GM19035 (cell line): ENCODE results near the gene PRAMEF14.
"Not testable (repeated sequence)": the region's sequence is repeated elsewhere in the genome, so short reads cannot be mapped to it uniquely, and the experiment has no call there.

ENCODE experiments used
- ATAC-seq: cut with Tn5 transposase; IDR thresholded peaks from one replicate; pipeline ENCODE4 v1.9.1; 2021; ENCODE audit not compliant: unreplicated experiment

Gene PRAMEF14

GRCh38 chr1:13347034-13347433 is at the start of gene PRAMEF14:
PRAMEF14 (minus strand) TSS chr1:13347134; CDS start chr1:13345314, 1,820 bp downstream.
- ATAC-seq, result not testable (repeated sequence)

DNA sequence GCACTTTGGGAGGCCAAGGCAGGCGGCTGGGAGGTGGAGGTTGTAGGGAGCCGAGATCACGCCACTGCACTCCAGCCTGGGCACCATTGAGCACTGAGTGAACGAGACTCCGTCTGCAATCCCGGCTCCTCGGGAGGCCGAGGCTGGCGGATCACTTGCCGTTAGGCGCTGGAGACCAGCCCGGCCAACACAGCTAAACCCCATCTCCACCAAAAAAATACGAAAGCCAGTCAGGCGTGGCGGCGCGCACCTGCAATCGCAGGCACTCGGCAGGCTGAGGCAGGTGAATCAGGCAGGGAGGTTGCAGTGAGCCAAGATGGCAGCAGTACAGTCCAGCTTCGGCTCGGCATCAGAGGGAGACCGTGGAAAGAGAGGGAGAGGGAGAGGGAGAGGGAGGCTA is 48.4 kb upstream of the PRAMEF14 start:
- ATAC-seq, result not testable (repeated sequence)

- not testable (repeated sequence) for ATAC-seq
These were observed 47.8 kb upstream of the PRAMEF14 start for GRCh38 chr1:13394761-13395160.

GRCh38 chr1:13393004-13393403 is 46.1 kb upstream of the PRAMEF14 start:
- not testable (repeated sequence) for ATAC-seq

- ATAC-seq, result not testable (repeated sequence)
These were observed 42.4 kb upstream of the PRAMEF14 start, which contains the start of gene PRAMEF17 for GRCh38 chr1:13389332-13389731. PRAMEF17 (plus strand) TSS chr1:13389632; CDS start chr1:13389658, 26 bp downstream.

DNA sequence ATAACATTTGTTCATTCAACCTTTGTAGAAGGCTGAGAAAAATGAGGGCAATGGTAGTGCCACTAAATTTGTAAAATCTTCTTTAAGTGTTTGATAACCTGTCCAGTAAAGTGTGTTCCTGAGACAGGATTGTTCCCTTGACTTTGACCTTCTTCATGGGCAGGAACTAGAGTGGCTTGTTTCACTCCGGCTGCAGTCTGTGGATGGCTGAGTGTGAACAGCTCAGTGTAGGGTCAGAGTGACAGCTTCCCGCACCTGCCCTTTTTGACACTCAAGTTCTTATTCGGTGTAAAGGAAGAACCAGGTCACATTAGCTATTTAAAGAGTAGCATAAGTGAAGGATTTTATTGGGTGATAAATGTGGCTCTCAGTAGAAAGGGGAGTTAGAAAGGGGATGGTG is 33.4 kb upstream of the PRAMEF14 start:
- ATAC-seq, result not testable (repeated sequence)

- not testable (repeated sequence) for ATAC-seq
These were observed 32.0 kb upstream of the PRAMEF14 start for GRCh38 chr1:13378983-13379382.

DNA sequence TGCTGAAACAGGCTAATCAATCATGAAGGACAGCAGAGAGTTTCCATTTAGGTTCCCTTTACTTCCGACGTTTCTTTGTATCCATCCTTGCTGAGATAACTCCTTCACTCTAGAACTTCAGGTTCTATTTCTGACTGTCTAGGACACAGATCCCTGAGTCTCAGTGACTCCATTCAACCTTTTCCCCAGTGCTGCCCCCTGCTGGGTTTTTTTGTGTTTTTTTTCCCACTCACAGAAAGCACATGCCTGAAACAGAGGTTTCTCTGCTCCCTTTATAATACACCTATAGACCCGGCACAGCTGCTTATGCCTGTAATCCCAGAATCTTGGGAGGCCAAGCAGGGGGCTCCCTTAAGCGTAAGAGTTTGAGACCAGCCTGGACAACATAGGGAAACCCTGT is 21.6 kb upstream of the PRAMEF14 start:
- ATAC-seq, result not testable (repeated sequence)

- ATAC-seq, result not testable (repeated sequence)
These were observed 19.6 kb upstream of the PRAMEF14 start for GRCh38 chr1:13366536-13366935.

DNA sequence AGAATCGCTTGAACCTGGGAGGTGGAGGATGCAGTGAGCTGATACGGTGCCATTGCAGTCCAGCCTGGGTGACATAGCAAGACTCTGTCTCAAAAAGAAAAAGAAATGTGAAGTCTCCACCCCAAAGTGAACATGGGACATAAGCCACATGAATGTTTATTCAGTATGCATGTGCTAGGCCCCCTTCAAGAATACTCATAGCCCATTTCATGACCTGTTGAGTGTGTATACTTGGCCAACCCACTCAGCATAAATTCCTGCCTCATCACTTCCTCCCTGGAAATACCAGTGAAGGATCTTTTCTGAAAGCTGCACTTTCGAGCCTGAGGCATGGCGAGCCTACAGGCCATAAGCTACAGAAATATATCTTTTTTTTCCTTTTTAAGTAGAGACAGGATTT is 18.0 kb upstream of the PRAMEF14 start:
- ATAC-seq, result not testable (repeated sequence)

DNA sequence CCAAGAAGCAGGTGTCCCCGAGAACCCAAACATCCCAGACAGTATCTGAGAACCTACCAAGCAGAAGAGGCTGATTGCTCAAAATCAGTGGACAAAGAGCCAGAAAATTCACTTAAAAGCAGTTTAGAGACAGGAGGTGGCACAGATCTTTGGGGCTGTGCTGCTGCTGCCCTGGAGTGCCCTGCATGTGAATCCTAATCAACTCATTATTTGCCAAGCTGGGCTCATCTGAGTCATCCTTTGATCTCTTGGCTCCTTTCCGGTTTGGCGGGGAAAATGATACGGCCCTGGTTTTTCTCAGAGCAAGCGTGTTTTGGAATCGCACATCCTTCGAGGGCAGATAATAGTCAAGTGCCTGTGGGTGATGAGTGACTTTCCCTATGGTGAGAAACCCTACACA is 15.4 kb upstream of the PRAMEF14 start:
- not testable (repeated sequence) for ATAC-seq

DNA sequence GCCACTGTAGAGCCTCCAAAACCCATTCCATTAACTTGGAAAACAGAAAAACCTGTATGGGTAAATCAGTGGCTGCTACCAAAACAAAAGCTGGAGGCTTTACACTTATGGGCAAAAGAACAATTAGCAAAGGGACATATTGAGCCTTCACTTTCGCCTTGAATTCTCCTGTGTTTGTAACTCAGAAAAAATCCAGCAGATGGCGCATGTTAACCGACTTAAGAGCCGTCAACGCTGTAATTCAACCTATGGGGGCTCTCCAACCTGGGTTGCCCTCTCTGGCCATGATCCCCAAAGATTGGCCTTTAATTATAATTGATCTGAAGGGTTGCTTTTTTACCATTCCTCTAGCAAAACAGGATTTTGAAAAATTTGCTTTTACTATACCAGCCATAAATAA is 9.8 kb upstream of the PRAMEF14 start:
- not testable (repeated sequence) for ATAC-seq

DNA sequence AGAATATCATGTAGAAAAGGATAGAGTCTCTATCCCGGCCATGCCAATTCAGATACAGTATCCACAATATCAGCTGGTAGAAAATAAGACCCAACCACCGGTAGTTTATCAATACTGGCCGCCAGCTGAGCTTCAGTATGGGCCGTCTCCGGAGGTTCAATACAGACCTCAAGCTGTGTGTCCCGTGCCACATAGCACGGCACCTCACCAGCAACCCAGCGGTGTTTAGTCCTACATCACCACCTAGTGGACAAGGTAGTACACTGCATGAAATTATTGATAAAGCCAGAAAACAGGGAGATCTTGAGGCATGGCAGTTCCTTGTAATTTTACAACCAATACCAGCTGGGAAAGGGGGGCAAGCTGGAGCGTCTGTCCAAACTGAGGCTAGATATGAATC is 7.5 kb upstream of the PRAMEF14 start:
- ATAC-seq, result not testable (repeated sequence)

DNA sequence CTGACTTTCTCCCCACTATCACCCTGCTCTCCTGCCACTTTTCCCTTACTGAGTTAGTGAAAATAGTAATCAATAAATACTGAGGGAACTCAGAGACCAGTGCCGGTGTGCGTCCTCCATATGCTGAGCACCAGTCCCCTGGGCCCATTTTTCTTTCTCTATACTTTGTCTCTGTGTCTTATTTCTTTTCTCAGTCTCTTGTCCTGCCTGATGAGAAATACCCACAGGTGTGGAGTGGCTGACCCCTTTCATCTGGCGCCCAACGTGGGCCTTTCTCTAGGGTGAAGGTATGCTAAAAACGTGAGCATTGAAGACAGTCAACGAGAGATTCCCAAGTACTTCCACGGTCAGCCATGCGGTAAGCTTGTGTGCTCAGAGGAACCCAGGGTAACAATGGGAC is 6.5 kb upstream of the PRAMEF14 start:
- ATAC-seq, result not testable (repeated sequence)

- not testable (repeated sequence) for ATAC-seq
These were observed 4.4 kb downstream of the PRAMEF14 start for GRCh38 chr1:13342496-13342895.

DNA sequence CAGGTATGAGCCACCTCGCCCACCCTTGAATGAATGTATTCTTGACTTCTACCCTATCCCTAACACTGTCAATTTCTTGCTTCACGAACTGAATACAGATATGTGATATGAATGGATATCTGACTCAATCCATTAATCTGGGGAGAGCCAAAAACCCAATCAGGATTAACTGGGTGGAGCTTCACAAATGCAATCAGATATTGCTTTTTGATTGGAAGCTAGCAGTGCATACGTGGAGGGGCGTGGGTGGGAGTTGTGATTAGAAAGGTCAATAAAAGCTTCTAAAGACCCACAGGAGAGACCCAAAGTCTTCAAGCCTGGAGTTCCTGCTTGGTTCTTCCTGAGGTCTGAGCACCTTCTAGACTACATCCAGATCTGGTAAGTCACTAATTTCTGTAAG is 31.7 kb downstream of the PRAMEF14 start, which contains the start of gene PRAMEF15:
TSS of gene PRAMEF15 (plus strand) at position 301 of the 400 bp plus-strand sequence. CDS start 2,827 bp downstream, outside the sequence.
- ATAC-seq, result not testable (repeated sequence)

GRCh38 chr1:13303239-13303638 is 43.7 kb downstream of the PRAMEF14 start, which contains the start of gene PRAMEF33:
PRAMEF33 (plus strand) TSS chr1:13303539; CDS start chr1:13305955, 2,416 bp downstream.
- ATAC-seq, result not testable (repeated sequence)

DNA sequence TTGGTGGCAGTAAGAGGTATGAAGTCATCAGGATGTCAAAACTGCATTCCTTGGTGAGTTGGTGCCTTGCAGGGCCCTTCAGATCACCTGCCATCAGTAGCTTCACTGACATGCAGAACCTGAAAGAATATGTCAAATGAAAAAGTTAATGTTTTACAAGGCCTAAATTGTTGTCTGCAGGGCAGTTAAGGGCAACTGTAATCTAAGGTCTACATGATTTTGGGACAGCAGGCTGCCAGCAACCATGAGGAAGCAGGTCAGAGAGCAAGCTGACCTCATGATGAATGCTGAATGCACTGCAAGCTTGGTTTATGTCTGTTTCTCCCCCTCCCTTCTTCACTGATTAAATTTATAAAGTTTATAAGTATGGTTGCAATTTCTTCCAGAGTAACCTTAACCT is 44.7 kb downstream of the PRAMEF14 start:
- not testable (repeated sequence) for ATAC-seq

- ATAC-seq, result not testable (repeated sequence)
These were observed 48.2 kb downstream of the PRAMEF14 start for GRCh38 chr1:13298699-13299098.

DNA sequence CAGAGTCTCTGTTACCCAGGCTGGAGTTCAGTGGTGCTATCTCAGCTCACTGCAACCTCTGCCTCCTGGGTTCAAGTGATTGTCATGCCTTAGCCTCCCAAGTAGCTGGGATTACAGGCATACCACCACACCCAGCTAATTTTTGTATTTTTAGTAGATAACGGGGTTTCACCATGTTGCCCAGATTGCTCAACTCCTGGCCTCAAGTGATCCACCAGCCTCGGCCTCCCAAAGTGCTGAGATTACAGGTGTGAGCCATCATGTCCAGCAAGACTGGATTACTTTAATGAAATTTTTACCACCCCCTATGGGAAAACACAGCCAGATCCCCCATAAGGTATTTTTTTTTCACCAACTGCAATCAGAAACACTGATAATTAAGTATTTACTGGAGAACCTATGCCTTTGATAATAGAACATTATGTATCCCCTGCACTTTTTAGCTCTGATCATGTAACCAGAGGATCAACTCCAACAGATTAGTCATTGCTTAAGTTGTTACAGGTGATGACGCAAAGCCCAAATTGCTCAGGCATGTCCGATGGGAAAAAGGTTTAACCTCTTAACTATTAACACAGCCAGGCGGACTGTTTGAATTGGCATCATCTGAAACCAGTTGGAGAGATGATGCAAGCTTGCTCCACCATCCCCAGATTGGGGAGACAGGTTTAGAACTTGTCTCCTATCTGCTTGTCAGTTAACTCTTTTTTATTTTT is 49.6 kb downstream of the PRAMEF14 start:
- ATAC-seq, result not testable (repeated sequence)
